ENCODE measurements around the gene ATL3. TPM values are rescaled to one million over a fixed set of nuclear protein-coding genes. Genes with fewer than 3 reads are reported as not detected.

The ATL3 gene
- total and polyA plus RNA-seq, 2 donors (not counting 3 experiments of a cell fraction or from before 2014, with no cell fraction given): 21.7 to 70.2 TPM

DNA sequence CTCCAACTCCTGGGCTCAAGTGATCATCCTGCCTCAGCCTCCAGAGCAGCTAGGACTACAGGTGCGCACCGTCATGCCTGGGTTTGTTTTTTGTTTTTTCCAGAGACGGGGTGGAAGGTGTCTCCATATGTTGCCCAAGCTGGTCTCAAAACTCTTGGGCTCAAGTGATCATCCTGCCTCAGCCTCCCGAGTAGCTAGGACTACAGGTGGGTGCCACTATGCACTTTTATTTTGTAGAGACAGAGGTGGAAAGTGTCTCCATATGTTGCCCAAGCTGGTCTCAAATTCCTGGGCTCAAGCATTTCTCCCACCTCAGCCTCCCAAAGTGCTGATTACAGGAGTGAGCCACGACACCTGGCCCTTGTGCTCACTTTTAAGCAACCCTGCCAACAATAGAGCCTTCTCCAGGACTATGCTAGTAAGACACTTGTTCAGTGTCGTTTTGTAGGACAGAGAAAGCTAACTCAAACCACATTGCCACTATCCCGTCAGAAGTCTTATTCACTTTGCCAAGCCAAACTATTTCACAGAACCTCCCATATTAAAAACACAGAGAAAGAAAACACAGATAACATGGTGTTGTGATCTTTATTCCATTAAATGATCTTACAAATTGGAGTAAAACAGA lies 47.5 kb downstream of the ATL3 start:
- DNase-seq (ENCODE audit: low read depth, low spot score) (no peak), FAIRE-seq (no peak)
- no peak overlapping the region for H3K4me2 ChIP-seq (ENCODE audit: insufficient read depth, low read length)
- H3K4me3 ChIP-seq (replicated peaks in 1 of 3; ENCODE audit: insufficient read depth in 1 of 3, low read depth in 1 of 3, low read length in 3 of 3): no peak overlapping the region
- H4K20me1 ChIP-seq (replicated peaks; ENCODE audit: control insufficient read depth, extremely low read depth, insufficient read depth, low read length): no peaks in the 10 kb centered on the region
- H3K9me1 ChIP-seq (replicated peaks; ENCODE audit: control insufficient read depth, extremely low read depth, insufficient read depth, low read length): no peaks in the 10 kb centered on the region
- no peak overlapping the region for H3K27ac ChIP-seq (ENCODE audit: insufficient read depth, low read depth, low read length)
- H3K9ac ChIP-seq (replicated peaks; ENCODE audit: extremely low read depth, insufficient read depth, low read length): no peak overlapping the region
- TF ChIP-seq GATA2 (IDR thresholded peaks at IDR 0.05; ENCODE audit: insufficient read depth, insufficient read length, low read depth, low read length): no peak
- TF ChIP-seq MYC (IDR thresholded peaks at IDR 0.05; ENCODE audit: low read depth, low read length): no peak
- TF ChIP-seq MAX (IDR thresholded peaks at IDR 0.05; ENCODE audit: insufficient read depth, insufficient read length): no peak
- no peak for TF ChIP-seq FOS (IDR thresholded peaks at IDR 0.05; ENCODE audit: borderline replicate concordance, insufficient read depth, low read length)
- TF ChIP-seq POLR2A (IDR thresholded peaks at IDR 0.05; ENCODE audit: low read depth, low read length): no peak
- TF ChIP-seq CTCF (IDR thresholded peaks at IDR 0.05; ENCODE audit: extremely low read depth in 1 of 2, insufficient read depth in 1 of 2, low read depth in 1 of 2, low read length in 2 of 2): no peak
- TF ChIP-seq POLR2AphosphoS5 (IDR thresholded peaks at IDR 0.05; ENCODE audit: insufficient read depth, low read depth, low read length): peak; percentile 39
- no peak for TF ChIP-seq EZH2 (IDR thresholded peaks at IDR 0.05; ENCODE audit: borderline replicate concordance, low read depth, low read length, severe bottlenecking)
- H3K4me1 ChIP-seq (ENCODE audit: control insufficient read depth, extremely low read depth, insufficient read depth, low read length): no peaks in the 10 kb centered on the region
- no TSS peak for BruUV-seq (replicated peaks)
- intact Hi-C loops (cut with micrococcal nuclease): no loop called here
- H3K79me2 ChIP-seq (ENCODE audit: control insufficient read depth, insufficient read depth, low read length): no peaks in the 10 kb centered on the region
- H3K9me3 ChIP-seq (replicated peaks; ENCODE audit: control insufficient read depth, insufficient read depth, low read length): no peaks in the 10 kb centered on the region
- POLR2A ChIA-PET: no interaction called here
- H3K36me3 ChIP-seq (ENCODE audit: control insufficient read depth in 2 of 2, extremely low read depth in 1 of 2, insufficient read depth in 2 of 2, low read length in 2 of 2): peaks cover 0 to 2% of the 10 kb centered on the region in 2 experiments
- dilution Hi-C loops (cut with MboI; ENCODE audit: extremely low pct_ligation_motif_present, low sequenced_read_pairs): no loop called here
- no peak overlapping the region for H2AFZ ChIP-seq (ENCODE audit: low read depth, low read length)
- CTCF ChIA-PET: interaction anchor here (1.7 to 5.5 kb wide), 2 partner anchors 12 to 145 kb away, joined by 5 to 24 read pairs; no protein-coding TSS in a partner anchor
- no peaks in the 10 kb centered on the region for H3K27me3 ChIP-seq (ENCODE audit: control insufficient read depth in 2 of 2, insufficient read depth in 2 of 2, low read length in 2 of 2)

All from endothelial cell of umbilical vein (primary cell).